Upper lobe of left lung (tissue), 6 donors: ENCODE results near the gene TNNI2. TPM values are rescaled to one million over a fixed set of nuclear protein-coding genes. Genes with fewer than 3 reads are reported as not detected.

ENCODE experiments used
- ATAC-seq, 2 donors: fragments of 200-7000 bp; cut with Tn5 transposase; one replicate each; pipeline ENCODE4 v1.9.1; 2022; ENCODE audit warnings: mild to moderate bottlenecking in 2 of 2, moderate library complexity in 2 of 2; ENCODE audit not compliant: low FRiP score in 2 of 2
- DNase-seq, 2 donors: peaks; one replicate each; pipeline ENCODE4 v3.0.0-alpha.2; 2019 to 2020
- H3K27ac ChIP-seq, 4 donors: fragments of 200-600 bp; sonication (generic); one replicate each; pipeline ENCODE4 v1.5.1; 2016 to 2019
- H3K27me3 ChIP-seq, 4 donors: fragments of 200-600 bp; sonication (generic); one replicate each; pipeline ENCODE4 v1.5.1; 2017 to 2019
- H3K36me3 ChIP-seq, 4 donors: fragments of 200-600 bp; sonication (generic); one replicate each; pipeline ENCODE4 v1.5.1; 2016 to 2019
- H3K4me1 ChIP-seq, 4 donors: fragments of 200-600 bp; sonication (generic); one replicate each; pipeline ENCODE4 v1.5.1; 2018 to 2019
- H3K4me3 ChIP-seq, 4 donors: fragments of 200-600 bp; sonication (generic); one replicate each; pipeline ENCODE4 v1.5.1; 2017 to 2019; ENCODE audit warnings: mild to moderate bottlenecking in 2 of 4, moderate library complexity in 1 of 4
- H3K9me3 ChIP-seq, 4 donors: fragments of 200-600 bp; sonication (generic); one replicate each; pipeline ENCODE4 v1.5.1; 2018 to 2019
- CTCF ChIP-seq, 6 experiments: fragments of 450-650 bp in 4 of 6; fragments of 200-600 bp in 2 of 6; sonication (generic) in 2 of 6; IDR thresholded peaks; one replicate each; pipeline ENCODE4 v1.5.1; 2016 to 2019; ENCODE audit warnings: antibody characterized with exemption in 6 of 6
- EP300 ChIP-seq, 4 donors: sonication (generic); formaldehyde crosslinking; IDR thresholded peaks; one replicate each; pipeline ENCODE4 v1.5.1; 2017; ENCODE audit warnings: antibody characterized with exemption in 4 of 4, control low read depth in 2 of 4
- POLR2A ChIP-seq, 4 donors: fragments of 450-650 bp; IDR thresholded peaks; one replicate each; pipeline ENCODE4 v1.5.1; 2016 to 2017; ENCODE audit warnings: antibody characterized with exemption in 4 of 4, mild to moderate bottlenecking in 2 of 4
- POLR2AphosphoS5 ChIP-seq, 2 donors: sonication (generic); formaldehyde crosslinking; IDR thresholded peaks; one replicate each; pipeline ENCODE4 v1.5.1; 2017; ENCODE audit warnings: antibody characterized with exemption in 2 of 2
- WGBS, 2 donors: methylation state at CpG; one replicate each; pipeline ENCODE4 v1.1.5; 2017 to 2018; 5-methylcytosine and 5-hydroxymethylcytosine counted together
- total RNA-seq, 6 donors: library from RNA; depleted of rRNA in 4 of 6; stranded (reverse); fragments of >200 nt in 4 of 6; gene quantifications; one replicate each; pipeline versions ENCODE4 v1.1.0 to v1.2.1, GENCODE V29; 2016 to 2021
- donor health status: DM: no; HTN: no; CAD: no; lungs with moderate emphysema.
- donor health status: DM: no; HTN: yes; CAD: no; lungs with severe emphysema.

Gene TNNI2
- total RNA-seq, 6 donors from 2014 or later = 7.3 to 28.3 (median 16.7) TPM

GRCh38 chr11:1859004-1859403 is 20.2 kb downstream of the TNNI2 start:
- ATAC-seq (no peak), DNase-seq (no peak)

GRCh38 chr11:1860108-1860507 is 21.3 kb downstream of the TNNI2 start:
- 86 to 97% methylated on average over 1 of the region's 1 CpG for WGBS, 2 donors
- no peak for DNase-seq
- no peak overlapping the region for H3K4me3 ChIP-seq
- H3K27ac ChIP-seq = no peak overlapping the region
- H3K36me3 ChIP-seq = no peaks in the 10 kb centered on the region
- peaks cover 22 to 35% (median 24%) of the 10 kb centered on the region in 4 donors for H3K4me1 ChIP-seq
- no peak for ATAC-seq
- TF ChIP-seq POLR2A (IDR thresholded peaks at IDR 0.05) = no peak
- no peak for TF ChIP-seq POLR2AphosphoS5 (IDR thresholded peaks at IDR 0.05)
- TF ChIP-seq EP300 (IDR thresholded peaks at IDR 0.05) = no peak
- no peaks in the 10 kb centered on the region for H3K27me3 ChIP-seq
- no peaks in the 10 kb centered on the region for H3K9me3 ChIP-seq

More at GRCh38 chr11:1859004-1859403, 20.2 kb downstream of the TNNI2 start:
- H3K27ac ChIP-seq = no peak overlapping the region
- WGBS, 2 donors = 65 to 83% methylated on average over 2 to 4 of the region's 4 CpGs
- TF ChIP-seq POLR2AphosphoS5 (IDR thresholded peaks at IDR 0.05) (no peak), EP300 (IDR thresholded peaks at IDR 0.05) (no peak), CTCF (IDR thresholded peaks at IDR 0.05) (no peak), POLR2A (IDR thresholded peaks at IDR 0.05) (no peak)
- no peaks in the 10 kb centered on the region for H3K36me3 ChIP-seq
- no peaks in the 10 kb centered on the region for H3K27me3 ChIP-seq
- H3K4me1 ChIP-seq = peaks cover 12 to 30% (median 13%) of the 10 kb centered on the region in 4 donors
- H3K9me3 ChIP-seq = no peaks in the 10 kb centered on the region
- H3K4me3 ChIP-seq = no peak overlapping the region

- TF ChIP-seq POLR2AphosphoS5 (IDR thresholded peaks at IDR 0.05) = no peak
- no peak for TF ChIP-seq EP300 (IDR thresholded peaks at IDR 0.05)
- TF ChIP-seq CTCF (IDR thresholded peaks at IDR 0.05) = no peak
- DNase-seq = no peak
- Histone ChIP-seq H3K4me3 (no peak overlapping the region), H3K27ac (no peak overlapping the region), H3K9me3 (no peaks in the 10 kb centered on the region), H3K4me1 (peaks cover 23 to 29% (median 25%) of the 10 kb centered on the region in 4 donors), H3K36me3 (no peaks in the 10 kb centered on the region), H3K27me3 (no peaks in the 10 kb centered on the region)
- no peak for ATAC-seq
- 85% methylated on average over 4 of the region's 4 CpGs for WGBS, 2 donors
Measured at GRCh38 chr11:1861435-1862411, 22.9 kb downstream of the TNNI2 start.

- H3K4me1 ChIP-seq = peaks cover 23 to 27% (median 25%) of the 10 kb centered on the region in 4 donors
- H3K36me3 ChIP-seq = no peaks in the 10 kb centered on the region
- TF ChIP-seq POLR2A (IDR thresholded peaks at IDR 0.05) (no peak), POLR2AphosphoS5 (IDR thresholded peaks at IDR 0.05) (no peak), CTCF (IDR thresholded peaks at IDR 0.05) (no peak), EP300 (IDR thresholded peaks at IDR 0.05) (no peak)
- DNase-seq = peak in 1 of 2 donors; percentile 62
- ATAC-seq = peak in 1 of 2 donors; percentile 51
- 77 to 90% methylated on average over 14 of the region's 14 CpGs for WGBS, 2 donors
- no peak overlapping the region for H3K4me3 ChIP-seq
- peak overlapping the region in 2 of 4 donors; percentile 54 to 57 for H3K27ac ChIP-seq
- no peaks in the 10 kb centered on the region for H3K9me3 ChIP-seq
- H3K27me3 ChIP-seq = no peaks in the 10 kb centered on the region
Measured at GRCh38 chr11:1862588-1863351, 24.0 kb downstream of the TNNI2 start.
